HG03108 (cell line): ENCODE measurements around the gene MKNK1.
A peak's percentile ranks its signal among the peaks of the same experiment; 100 is the strongest.

Source experiments
- ATAC-seq: cut with Tn5 transposase; IDR thresholded peaks from one replicate; pipeline ENCODE4 v1.9.1; 2021; ENCODE audit warnings: moderate library complexity; ENCODE audit not compliant: unreplicated experiment

The MKNK1 gene

GRCh38 chr1:46619656-46620258 lies 15.7 kb upstream of the MKNK1 start:
- ATAC-seq, result no peak

- no peak for ATAC-seq
Measured at GRCh38 chr1:46618754-46619415, 14.8 kb upstream of the MKNK1 start.

- ATAC-seq, result no peak
Measured at GRCh38 chr1:46617833-46618232, 13.8 kb upstream of the MKNK1 start.

- no peak for ATAC-seq
Measured at GRCh38 chr1:46617108-46617800, 13.2 kb upstream of the MKNK1 start.

GRCh38 chr1:46616277-46617107 lies 12.4 kb upstream of the MKNK1 start, which contains the start of gene MOB3C:
TSS of gene MOB3C (minus strand) at chr1:46616811. CDS start at chr1:46613321, 3,490 bp downstream.
- ATAC-seq, result peak; percentile 50

- ATAC-seq, result no peak
Measured at GRCh38 chr1:46615735-46616134, 11.7 kb upstream of the MKNK1 start.

GRCh38 chr1:46615088-46615487 lies 11.0 kb upstream of the MKNK1 start:
- ATAC-seq, result no peak

- ATAC-seq, result no peak
Measured at GRCh38 chr1:46614604-46614984, 10.5 kb upstream of the MKNK1 start.

GRCh38 chr1:46613661-46614603 lies 9.9 kb upstream of the MKNK1 start:
- peak; percentile 51 for ATAC-seq

GRCh38 chr1:46612937-46613660 lies 9.0 kb upstream of the MKNK1 start:
- ATAC-seq, result no peak

GRCh38 chr1:46611691-46612221 lies 7.7 kb upstream of the MKNK1 start:
- no peak for ATAC-seq

GRCh38 chr1:46607345-46608130 lies 3.5 kb upstream of the MKNK1 start:
- ATAC-seq, result no peak

GRCh38 chr1:46606255-46606965 lies 2.3 kb upstream of the MKNK1 start:
- no peak for ATAC-seq

- no peak for ATAC-seq
Measured at GRCh38 chr1:46605232-46605631, 1.2 kb upstream of the MKNK1 start.

GRCh38 chr1:46603481-46603857 lies 599 bp downstream of the MKNK1 start:
- no peak for ATAC-seq

- no peak for ATAC-seq
Measured at GRCh38 chr1:46601257-46602007, 2.6 kb downstream of the MKNK1 start.
